Fibroblast of gingiva (primary cell): ENCODE data around the gene SLC19A1.
"Not testable (repeated sequence)": the region's sequence is repeated elsewhere in the genome, so short reads cannot be mapped to it uniquely, and the experiment has no call there.

Experiments used
- DNase-seq: peaks from one replicate; pipeline ENCODE4 v3.0.0-alpha.2; 2011; ENCODE audit warnings: low read depth

Gene SLC19A1

GRCh38 chr21:45505416-45506021 lies 36.7 kb downstream of the SLC19A1 start:
- no peak for DNase-seq

- no peak for DNase-seq
Observed at GRCh38 chr21:45504516-45505415, 37.5 kb downstream of the SLC19A1 start.

- DNase-seq, result no peak
Observed at GRCh38 chr21:45504021-45504515, 38.2 kb downstream of the SLC19A1 start.

- DNase-seq, result not testable (repeated sequence)
Observed at GRCh38 chr21:45503226-45503625, 39.0 kb downstream of the SLC19A1 start.

DNA sequence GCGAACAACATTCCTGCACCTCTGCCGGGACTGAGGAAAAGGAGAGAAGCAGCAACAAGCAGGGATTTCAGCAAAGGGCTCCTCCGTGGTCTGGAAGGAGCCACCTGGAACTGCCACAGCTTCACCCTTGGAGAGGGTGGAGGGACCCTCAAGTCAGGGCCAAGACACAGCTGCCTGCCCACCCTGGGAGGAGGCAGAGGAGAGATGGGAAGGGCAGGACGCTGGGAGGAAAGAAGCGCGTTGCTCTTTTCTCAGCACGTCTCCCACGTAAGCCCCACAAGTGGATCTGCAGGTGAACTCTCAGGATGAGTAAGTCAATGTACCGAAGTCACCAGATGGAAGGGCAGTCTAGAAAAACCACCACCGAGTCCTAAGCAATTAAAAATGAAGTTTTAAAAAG lies 39.6 kb downstream of the SLC19A1 start:
- DNase-seq, result no peak

GRCh38 chr21:45502006-45502345 lies 40.3 kb downstream of the SLC19A1 start:
- DNase-seq, result no peak

DNA sequence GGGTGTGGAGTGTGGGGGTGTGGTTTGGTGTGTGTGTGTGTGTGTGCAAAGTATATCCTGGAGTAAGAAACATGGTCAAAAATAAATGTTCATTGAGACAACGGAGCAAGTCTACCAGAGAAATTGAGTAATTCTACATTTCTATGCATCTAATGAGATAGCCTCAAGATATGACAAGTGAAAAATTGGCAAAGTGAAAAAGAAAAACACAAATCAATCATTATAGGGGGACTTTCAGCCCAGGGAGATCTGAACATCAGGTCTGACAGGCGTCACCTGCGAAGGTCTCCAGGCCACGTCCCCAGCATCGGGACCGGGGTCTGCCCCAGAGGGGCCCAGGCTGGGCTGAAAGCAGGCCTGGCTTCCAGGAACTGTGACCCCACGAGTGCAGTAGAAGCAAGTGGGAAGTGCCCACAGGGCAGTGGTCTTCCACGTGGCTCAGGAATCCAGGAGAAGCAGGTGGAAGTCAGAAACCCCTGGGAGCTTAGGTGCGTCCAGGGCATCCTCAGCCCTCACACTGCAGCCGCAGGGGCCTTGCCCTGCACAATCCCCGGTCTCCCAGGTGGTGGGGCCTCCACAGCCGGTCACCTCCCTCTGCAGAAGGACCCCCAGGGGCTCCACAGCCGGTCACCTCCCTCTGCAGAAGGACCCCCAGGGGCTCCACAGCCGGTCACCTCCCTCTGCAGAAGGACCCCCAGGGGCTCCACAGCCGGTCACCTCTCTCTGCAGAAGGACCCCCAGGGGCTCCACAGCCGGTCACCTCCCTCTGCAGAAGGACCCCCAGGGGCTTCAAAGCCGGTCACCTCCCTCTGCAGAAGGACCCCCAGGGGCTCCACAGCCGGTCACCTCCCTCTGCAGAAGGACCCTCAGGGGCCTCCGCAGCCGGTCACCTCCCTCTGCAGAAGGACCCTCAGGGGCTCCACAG lies 40.9 kb downstream of the SLC19A1 start:
- DNase-seq, result not testable (repeated sequence)

GRCh38 chr21:45499970-45500577 lies 42.2 kb downstream of the SLC19A1 start:
- DNase-seq, result no peak

GRCh38 chr21:45499201-45499750 lies 43.0 kb downstream of the SLC19A1 start:
- DNase-seq, result no peak

DNA sequence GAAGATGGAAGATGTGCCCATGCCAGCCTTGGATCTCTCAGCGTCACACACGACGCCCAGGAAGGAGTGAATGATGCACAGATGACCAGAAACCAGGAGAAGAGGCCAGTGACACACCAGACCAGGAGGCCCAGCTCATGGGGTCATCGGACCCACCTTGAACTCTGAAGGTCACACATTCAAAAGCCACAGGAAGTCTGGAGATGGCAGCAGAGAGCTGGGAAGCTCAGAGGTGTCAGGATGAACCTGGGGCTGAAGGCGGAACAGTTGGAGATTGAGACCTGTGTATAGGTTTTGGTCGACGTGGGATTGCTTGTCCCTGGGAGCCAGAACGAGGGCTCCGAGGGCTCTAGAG lies 43.6 kb downstream of the SLC19A1 start:
- DNase-seq, result no peak

- DNase-seq, result no peak
Observed at GRCh38 chr21:45497846-45498645, 44.2 kb downstream of the SLC19A1 start.

- no peak for DNase-seq
Observed at GRCh38 chr21:45496968-45497845, 45.0 kb downstream of the SLC19A1 start.

GRCh38 chr21:45496151-45496967 lies 45.9 kb downstream of the SLC19A1 start:
- no peak for DNase-seq

DNA sequence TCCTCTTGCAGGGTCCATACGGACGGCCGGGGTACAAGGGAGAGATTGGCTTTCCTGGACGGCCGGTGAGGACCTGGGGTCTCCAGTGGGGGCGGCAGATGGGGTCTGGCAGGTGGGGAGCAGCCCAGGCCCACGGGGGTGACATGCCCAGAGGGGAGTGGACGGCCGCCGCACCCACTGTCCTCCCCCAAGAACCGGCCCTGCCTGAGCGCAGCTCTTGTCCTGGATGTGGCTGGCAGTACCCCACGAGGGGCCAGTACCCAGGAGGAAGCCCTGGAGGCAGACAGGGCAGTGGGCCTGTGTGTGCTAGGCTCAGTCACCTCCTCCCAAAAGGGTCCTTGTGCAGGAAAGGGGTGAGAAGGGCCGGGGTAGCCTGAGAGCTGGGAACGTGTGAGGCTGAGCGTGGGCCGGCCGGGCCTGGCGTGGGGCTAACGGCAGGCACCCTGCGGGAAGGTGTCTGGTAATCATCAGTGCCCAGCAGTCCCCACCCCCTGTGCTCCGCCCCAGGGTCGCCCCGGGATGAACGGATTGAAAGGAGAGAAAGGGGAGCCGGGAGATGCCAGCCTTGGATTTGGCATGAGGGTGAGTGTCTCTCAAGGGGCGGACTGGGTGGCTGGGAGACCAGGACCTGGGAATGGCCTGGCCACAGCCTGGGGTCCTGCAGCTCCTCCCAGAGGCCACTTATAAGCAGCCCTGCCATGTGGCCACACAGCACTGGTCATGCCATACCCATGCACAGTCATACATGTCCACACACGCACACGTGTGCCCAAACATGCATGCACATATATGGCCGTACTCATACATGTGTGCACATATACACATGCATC lies 47.2 kb downstream of the SLC19A1 start:
- no peak for DNase-seq

DNA sequence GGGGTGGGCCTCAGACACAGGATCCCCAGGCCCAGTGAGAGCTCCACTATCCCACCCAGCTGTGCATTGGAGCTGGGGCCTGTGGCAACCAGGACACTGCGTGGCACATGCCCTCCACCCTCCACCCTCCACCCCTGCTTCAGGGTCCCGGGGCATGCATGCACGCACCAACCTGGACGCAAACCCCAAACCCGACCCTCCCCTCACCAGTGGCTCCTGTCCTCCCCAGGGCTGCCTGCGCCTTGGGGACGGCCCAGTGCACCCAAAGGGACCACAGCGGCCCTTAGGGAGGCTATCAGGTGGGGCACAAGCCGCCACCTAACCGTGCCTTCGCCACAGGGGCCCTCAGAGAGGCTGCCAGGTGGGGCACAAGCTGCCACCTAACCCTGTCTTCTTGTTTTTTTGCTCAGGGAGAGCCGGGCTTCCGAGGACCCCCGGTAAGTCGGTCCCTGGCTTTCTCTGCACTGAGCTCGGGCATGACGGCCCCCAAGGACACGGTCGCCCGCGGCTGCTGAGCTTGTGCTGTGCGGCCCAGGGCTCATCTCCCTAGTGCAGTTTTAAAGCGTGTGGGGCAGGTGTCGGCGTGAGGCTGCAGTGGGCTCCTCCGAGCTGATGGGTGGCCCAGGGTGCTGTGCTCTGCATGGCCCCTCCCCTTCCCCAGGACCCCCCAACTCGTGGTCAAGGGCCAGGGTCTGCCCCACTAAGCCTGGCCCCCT lies 47.9 kb downstream of the SLC19A1 start:
- no peak for DNase-seq

GRCh38 chr21:45493401-45494001 lies 48.7 kb downstream of the SLC19A1 start:
- no peak for DNase-seq

DNA sequence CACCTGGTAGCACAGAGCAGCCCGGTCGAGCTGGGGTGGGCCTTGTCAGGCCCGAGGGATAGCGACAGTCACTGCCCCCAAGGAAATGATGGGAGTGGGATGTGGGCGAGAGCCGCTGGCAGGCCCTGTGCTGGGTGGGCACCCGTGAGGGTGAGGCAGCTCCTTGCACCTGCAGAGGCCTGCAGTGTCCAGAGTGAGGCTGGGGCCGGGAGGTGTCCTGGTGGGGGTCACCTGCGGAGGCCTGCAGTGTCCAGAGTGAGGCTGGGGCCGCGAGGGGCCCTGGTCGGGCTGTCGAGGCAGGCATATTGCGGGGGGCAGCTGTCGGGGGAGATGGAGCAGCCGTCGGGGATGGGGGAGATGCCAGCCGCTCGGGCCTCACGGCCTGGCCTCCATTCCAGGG lies 49.5 kb downstream of the SLC19A1 start:
- no peak for DNase-seq
